Hematopoietic multipotent progenitor cell treated with erythropoietin and hydrocortisone succinate and interleukin-3 and kit ligand, for 15 days (in vitro differentiated cells): ENCODE measurements around the gene SKA1.

Experiments
- DNase-seq: peaks from one replicate; pipeline ENCODE4 v3.0.0-alpha.2; 2015; ENCODE audit warnings: low spot score

SKA1 gene

GRCh38 chr18:50374753-50375391 lies at the start of gene SKA1:
Gene SKA1 (plus strand): TSS chr18:50375046. CDS start chr18:50375831, 785 bp downstream.
- peak; percentile 94 for DNase-seq

GRCh38 chr18:50327983-50328382 lies 46.9 kb upstream of the SKA1 start:
- no peak for DNase-seq

GRCh38 chr18:50330176-50330575 lies 44.7 kb upstream of the SKA1 start:
- DNase-seq: no peak

GRCh38 chr18:50331691-50332090 lies 43.2 kb upstream of the SKA1 start:
- DNase-seq: no peak

GRCh38 chr18:50334546-50335152 lies 40.2 kb upstream of the SKA1 start:
- no peak for DNase-seq

- DNase-seq: no peak
These were observed 36.7 kb upstream of the SKA1 start for GRCh38 chr18:50338122-50338521.

GRCh38 chr18:50338715-50339114 lies 36.1 kb upstream of the SKA1 start:
- DNase-seq: no peak

GRCh38 chr18:50340078-50340477 lies 34.8 kb upstream of the SKA1 start:
- no peak for DNase-seq

GRCh38 chr18:50341443-50341842 lies 33.4 kb upstream of the SKA1 start:
- no peak for DNase-seq

- DNase-seq: no peak
These were observed 24.1 kb upstream of the SKA1 start for GRCh38 chr18:50350699-50351098.

- no peak for DNase-seq
These were observed 18.6 kb upstream of the SKA1 start for GRCh38 chr18:50356036-50356945.

- DNase-seq: no peak
These were observed 16.0 kb upstream of the SKA1 start for GRCh38 chr18:50358844-50359243.

- no peak for DNase-seq
These were observed 15.0 kb upstream of the SKA1 start for GRCh38 chr18:50359806-50360205.

GRCh38 chr18:50360611-50361010 lies 14.2 kb upstream of the SKA1 start:
- DNase-seq: no peak

- DNase-seq: no peak
These were observed 5.2 kb upstream of the SKA1 start for GRCh38 chr18:50369672-50370071.

GRCh38 chr18:50372743-50373142 lies 2.1 kb upstream of the SKA1 start:
- no peak for DNase-seq

GRCh38 chr18:50373561-50374219 lies 1.2 kb upstream of the SKA1 start:
- no peak for DNase-seq

GRCh38 chr18:50374220-50374752 lies 560 bp upstream of the SKA1 start:
- DNase-seq: no peak

GRCh38 chr18:50377061-50377798 lies 2.4 kb downstream of the SKA1 start:
- no peak for DNase-seq

- no peak for DNase-seq
These were observed 14.1 kb downstream of the SKA1 start for GRCh38 chr18:50388988-50389387.

- no peak for DNase-seq
These were observed 19.0 kb downstream of the SKA1 start for GRCh38 chr18:50393802-50394201.
